Placental pericyte (primary cell): ENCODE results near the gene NSD2. TPM values are rescaled to one million over a fixed set of nuclear protein-coding genes. Genes with fewer than 3 reads are reported as not detected.

ENCODE experiments used
- small RNA-seq: library from RNA; depleted of rRNA; stranded (forward); fragments of <200 nt; gene quantifications from one replicate; pipeline ENCODE3, GENCODE V24; 2012; ENCODE audit warnings: low replicate concordance
- total RNA-seq: library from RNA; depleted of rRNA; stranded (reverse); fragments of >200 nt; gene quantifications from 2 replicates; pipeline ENCODE4 v1.2.3, GENCODE V29; 2012

The NSD2 gene
- total RNA-seq = 60.6 and 116 TPM in 2 replicates

GRCh38 chr4:1870578-1871443 lies at the start of gene NSD2:
Gene NSD2 (plus strand): TSS chr4:1871393. CDS start chr4:1900655, 29,262 bp downstream.

GRCh38 chr4:1856071-1856942 lies 14.9 kb upstream of the NSD2 start, which contains the start of gene LETM1:
Gene LETM1 (minus strand): TSS chr4:1856156. CDS start chr4:1855950, 206 bp downstream.

GRCh38 chr4:2008921-2009650 lies 137.9 kb downstream of the NSD2 start, which contains the start of gene NELFA:
Gene NELFA (minus strand): TSS chr4:2008974. CDS start chr4:2008959, 15 bp downstream.

Small RNAs within 50 kb of the gene (small RNA-seq; reads per million reads assigned to genes)
- 6,467 reads per million, percentile 100 among the genes with 10 or more reads in this experiment for gene SCARNA22

Other genes with a start within 250 kb of the NSD2 start
- gene FAM53A, start 187.1 kb upstream of the NSD2 start, total RNA-seq = 1.7 and 4.8 TPM in 2 replicates
- gene SLBP, start 159.1 kb upstream of the NSD2 start, total RNA-seq = 45.7 and 65.0 TPM in 2 replicates
- gene TMEM129, start 150.1 kb upstream of the NSD2 start, total RNA-seq = 28.6 and 36.8 TPM in 2 replicates
- 4.8 and 37.7 TPM in 2 replicates for gene TACC3, start 149.9 kb upstream of the NSD2 start, total RNA-seq
- 0.29 and 0.44 TPM in 2 replicates for gene FGFR3, start 78.1 kb upstream of the NSD2 start, total RNA-seq
- 77.3 and 98.4 TPM in 2 replicates for gene LETM1, start 15.2 kb upstream of the NSD2 start, total RNA-seq
- 16.9 and 23.2 TPM in 2 replicates for gene NELFA, start 137.6 kb downstream of the NSD2 start, total RNA-seq
- 0.14 and 0.66 TPM in 2 replicates for gene NAT8L, start 187.9 kb downstream of the NSD2 start, total RNA-seq